ENCODE measurements around the gene AMBRA1.
"Not testable (repeated sequence)": the region's sequence is repeated elsewhere in the genome, so short reads cannot be mapped to it uniquely, and the experiment has no call there.

Gene AMBRA1

GRCh38 chr11:46535688-46536087 lies 58.1 kb downstream of the AMBRA1 start:
- DNase-seq (ENCODE audit: low read depth in 2 of 2, low spot score in 1 of 2), result no peak

- no peak for DNase-seq (ENCODE audit: low read depth in 2 of 2, low spot score in 1 of 2)
Observed at GRCh38 chr11:46534711-46535110, 59.1 kb downstream of the AMBRA1 start.

- no peak for DNase-seq (ENCODE audit: low read depth in 2 of 2, low spot score in 1 of 2)
Observed at GRCh38 chr11:46533396-46534100, 60.3 kb downstream of the AMBRA1 start.

GRCh38 chr11:46529928-46530574 lies 63.8 kb downstream of the AMBRA1 start:
- no peak for DNase-seq (ENCODE audit: low read depth in 2 of 2, low spot score in 1 of 2)

- peak; percentile 41 to 59 for DNase-seq (ENCODE audit: low read depth in 2 of 2, low spot score in 1 of 2)
Observed at GRCh38 chr11:46529095-46529905, 64.5 kb downstream of the AMBRA1 start.

GRCh38 chr11:46528445-46529094 lies 65.3 kb downstream of the AMBRA1 start:
- DNase-seq (ENCODE audit: low read depth in 2 of 2, low spot score in 1 of 2), result no peak

- DNase-seq (ENCODE audit: low read depth in 2 of 2, low spot score in 1 of 2), result no peak
Observed at GRCh38 chr11:46527591-46528130, 66.2 kb downstream of the AMBRA1 start.

- DNase-seq (ENCODE audit: low read depth in 2 of 2, low spot score in 1 of 2), result no peak
Observed at GRCh38 chr11:46526216-46527215, 67.3 kb downstream of the AMBRA1 start.

GRCh38 chr11:46524201-46524770 lies 69.5 kb downstream of the AMBRA1 start:
- DNase-seq (ENCODE audit: low read depth in 2 of 2, low spot score in 1 of 2), result no peak

GRCh38 chr11:46523290-46523689 lies 70.5 kb downstream of the AMBRA1 start:
- DNase-seq (ENCODE audit: low read depth in 2 of 2, low spot score in 1 of 2), result no peak

- DNase-seq (ENCODE audit: low read depth in 2 of 2, low spot score in 1 of 2), result no peak
Observed at GRCh38 chr11:46522682-46523281, 71.0 kb downstream of the AMBRA1 start.

GRCh38 chr11:46521961-46522681 lies 71.7 kb downstream of the AMBRA1 start:
- DNase-seq (ENCODE audit: low read depth in 2 of 2, low spot score in 1 of 2), result no peak

- DNase-seq (ENCODE audit: low read depth in 2 of 2, low spot score in 1 of 2), result no peak
Observed at GRCh38 chr11:46520971-46521745, 72.7 kb downstream of the AMBRA1 start.

GRCh38 chr11:46519351-46519750 lies 74.5 kb downstream of the AMBRA1 start:
- DNase-seq (ENCODE audit: low read depth in 2 of 2, low spot score in 1 of 2), result no peak

- not testable (repeated sequence) for DNase-seq (ENCODE audit: low read depth in 2 of 2, low spot score in 1 of 2)
Observed at GRCh38 chr11:46518928-46519327, 74.9 kb downstream of the AMBRA1 start.

GRCh38 chr11:46514370-46514769 lies 79.5 kb downstream of the AMBRA1 start:
- DNase-seq (ENCODE audit: low read depth in 2 of 2, low spot score in 1 of 2), result no peak

GRCh38 chr11:46513934-46514342 lies 79.9 kb downstream of the AMBRA1 start:
- DNase-seq (ENCODE audit: low read depth in 2 of 2, low spot score in 1 of 2), result no peak

All from stimulated activated CD8-positive, alpha-beta memory T cell treated with anti-CD3 and anti-CD28 coated beads, Interleukin-4, amount 100 ng/mL, for 1 hour (primary cell).